Astrocyte (in vitro differentiated cells and primary cell): ENCODE results near the gene PRKD2. TPM values are rescaled to one million over a fixed set of nuclear protein-coding genes. Genes with fewer than 3 reads are reported as not detected.

ENCODE experiments used
- DNase-seq: peaks from one replicate; pipeline ENCODE4 v3.0.0-alpha.2; 2010; ENCODE audit warnings: low read depth
- FAIRE-seq: peaks from 2 replicates; lab custom pipeline; 2011; peaks lifted over from hg19 to GRCh38; lab: Jason Lieb, UNC
- H2AFZ ChIP-seq: 2 replicates; pipeline ENCODE4 v1.6.0; 2012; ENCODE audit warnings: low read depth, low read length, inconsistent platforms
- H3K27ac ChIP-seq: 2 replicates; pipeline ENCODE4 v1.5.1; 2011; ENCODE audit warnings: low read depth, low read length, inconsistent platforms
- H3K27me3 ChIP-seq: 2 replicates; pipeline ENCODE4 v1.6.0; 2011; ENCODE audit warnings: low read length, inconsistent platforms; ENCODE audit not compliant: insufficient read depth
- H3K36me3 ChIP-seq: 2 replicates; pipeline ENCODE4 v1.5.1; 2011; ENCODE audit warnings: low read length, inconsistent platforms; ENCODE audit not compliant: insufficient read depth
- H3K4me1 ChIP-seq: 2 replicates; pipeline ENCODE4 v1.5.1; 2011; ENCODE audit warnings: low read length, inconsistent platforms; ENCODE audit not compliant: insufficient read depth
- H3K4me2 ChIP-seq: 2 replicates; pipeline ENCODE4 v1.6.0; 2012; ENCODE audit warnings: low read length, inconsistent platforms
- H3K4me3 ChIP-seq: 2 replicates; pipeline ENCODE4 v1.5.1; 2011; ENCODE audit warnings: low read depth, mild to moderate bottlenecking, low read length, inconsistent platforms; ENCODE audit not compliant: insufficient read depth
- H3K79me2 ChIP-seq: 2 replicates; pipeline ENCODE4 v1.6.0; 2012; ENCODE audit warnings: mild to moderate bottlenecking, low read length, inconsistent platforms; ENCODE audit not compliant: insufficient read depth
- H3K9ac ChIP-seq: 2 replicates; pipeline ENCODE4 v1.6.0; 2012; ENCODE audit warnings: mild to moderate bottlenecking, low read length, inconsistent platforms
- H3K9me3 ChIP-seq: 2 replicates; pipeline ENCODE4 v1.5.1; 2012; ENCODE audit warnings: low read depth, mild to moderate bottlenecking, low read length, inconsistent platforms; ENCODE audit not compliant: insufficient read depth
- H4K20me1 ChIP-seq: 2 replicates; pipeline ENCODE4 v1.6.0; 2012; ENCODE audit warnings: low read length, inconsistent platforms; ENCODE audit not compliant: insufficient read depth
- H3K27ac Mint-ChIP-seq: one replicate; pipeline ENCODE4 v1.8.0; 2021; ENCODE audit warnings: mild to moderate bottlenecking, mixed read lengths; ENCODE audit not compliant: unreplicated experiment
- H3K27me3 Mint-ChIP-seq: one replicate; pipeline ENCODE4 v1.8.0; 2021; ENCODE audit warnings: low read depth, mixed read lengths; ENCODE audit not compliant: unreplicated experiment
- H3K36me3 Mint-ChIP-seq: one replicate; pipeline ENCODE4 v1.8.0; 2021; ENCODE audit warnings: low read depth, mixed read lengths; ENCODE audit not compliant: unreplicated experiment
- H3K4me1 Mint-ChIP-seq: one replicate; pipeline ENCODE4 v1.8.0; 2021; ENCODE audit warnings: low read depth, mixed read lengths; ENCODE audit not compliant: unreplicated experiment
- H3K4me3 Mint-ChIP-seq: one replicate; pipeline ENCODE4 v1.8.0; 2021; ENCODE audit warnings: mild to moderate bottlenecking, moderate library complexity, mixed read lengths; ENCODE audit not compliant: unreplicated experiment
- H3K9me3 Mint-ChIP-seq: one replicate; pipeline ENCODE4 v1.8.0; 2021; ENCODE audit warnings: mild to moderate bottlenecking, mixed read lengths; ENCODE audit not compliant: unreplicated experiment
- EZH2 ChIP-seq: IDR thresholded peaks from 2 replicates; pipeline ENCODE4 v1.6.1; 2012; ENCODE audit warnings: mild to moderate bottlenecking, low read length, inconsistent platforms; ENCODE audit not compliant: insufficient read depth
- total RNA-seq: library from RNA; stranded (reverse); gene quantifications from 2 replicates; pipeline ENCODE4 v1.2.1, GENCODE V29; 2021
- TF ChIP-seq, protein P1 (sequence below): IDR thresholded peaks from 2 replicates; pipeline ENCODE4 v1.5.1; 2011; ENCODE audit warnings: low read depth, mild to moderate bottlenecking, inconsistent platforms, low read length, moderate library complexity; ENCODE audit not compliant: insufficient read depth

Gene PRKD2
- total RNA-seq, 1 donor from 2014 or later: 54.6 TPM

DNA sequence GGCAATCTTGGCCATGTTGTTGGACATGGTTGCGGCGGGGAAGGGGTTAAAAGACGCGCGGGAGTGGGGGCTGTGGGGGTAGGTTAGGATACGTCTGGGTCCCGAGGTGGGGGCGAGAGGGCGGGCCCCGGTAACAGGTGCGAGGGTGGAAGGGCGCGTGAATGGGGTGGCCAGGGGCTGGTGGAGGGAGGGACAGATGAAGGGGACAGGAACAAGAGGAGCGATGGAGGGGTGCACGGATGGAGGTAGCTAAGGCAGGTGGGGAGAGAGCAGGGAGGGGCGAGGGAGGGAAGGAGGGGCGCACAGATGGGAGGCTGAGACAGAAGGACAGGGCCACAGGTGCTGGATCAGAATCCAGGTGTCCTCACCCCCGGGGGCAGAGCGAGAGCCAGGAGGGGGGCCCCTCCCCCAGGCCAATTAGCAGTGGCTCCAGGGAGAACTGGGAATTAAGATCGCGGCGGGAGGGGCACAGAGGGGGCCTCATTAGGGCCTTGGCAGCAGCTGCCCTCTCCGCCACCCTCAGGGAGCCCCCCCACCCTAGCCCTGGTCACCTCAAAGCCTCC, 82.2 kb downstream of the PRKD2 start:
- no peak overlapping the region for H3K27ac ChIP-seq

DNA sequence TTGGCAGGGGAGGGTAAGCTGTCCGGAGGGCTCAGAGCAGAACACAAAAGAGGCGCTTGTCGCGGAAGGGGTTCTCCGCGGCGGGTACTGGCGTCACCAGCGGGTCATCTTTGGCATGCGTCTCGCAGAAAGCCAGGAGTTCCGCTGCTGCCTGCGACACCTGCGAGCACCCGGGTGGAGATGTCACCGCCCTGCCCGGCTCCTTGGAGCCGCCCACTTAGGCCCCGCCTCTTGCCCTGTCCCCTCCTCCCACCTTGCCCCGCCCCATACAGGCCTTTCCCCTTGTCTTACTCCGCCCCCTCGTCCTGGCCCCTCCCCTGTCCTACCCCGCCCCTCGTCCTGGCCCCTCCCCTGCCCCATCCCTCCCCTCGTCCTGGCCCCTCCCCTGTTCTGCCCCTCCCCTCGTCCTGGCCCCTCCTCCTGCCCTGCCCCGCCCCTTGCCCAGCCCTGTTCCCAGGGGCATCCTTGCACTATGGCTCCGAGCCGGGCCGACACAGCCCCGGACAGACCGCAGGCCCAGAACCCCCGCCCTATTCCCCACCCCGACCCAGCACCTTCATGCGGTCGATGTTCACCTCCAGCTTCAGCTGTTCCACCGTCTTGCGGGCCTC, 82.8 kb downstream of the PRKD2 start:
- Histone ChIP-seq H3K27me3 (peaks cover 7% of the 10 kb centered on the region), H3K4me3 (peak overlapping the region; percentile 46), H3K4me2 (peak overlapping the region; percentile 83), H4K20me1 (no peaks in the 10 kb centered on the region), H3K36me3 (no peaks in the 10 kb centered on the region), H3K27ac (no peak overlapping the region), H3K9me3 (no peaks in the 10 kb centered on the region), H3K4me1 (peaks cover 23% of the 10 kb centered on the region), H3K79me2 (no peaks in the 10 kb centered on the region), H2AFZ (peak overlapping the region; percentile 86), H3K9ac (peak overlapping the region; percentile 48)
- Mint-ChIP-seq H3K9me3 (peaks cover 2% of the 10 kb centered on the region), H3K36me3 (no peaks in the 10 kb centered on the region), H3K27ac (peak overlapping the region; percentile 79), H3K27me3 (peaks cover 8% of the 10 kb centered on the region), H3K4me1 (peaks cover 15% of the 10 kb centered on the region), H3K4me3 (peak overlapping the region; percentile 72)
- TF ChIP-seq EZH2: no peak
- TF ChIP-seq, protein P1, sequence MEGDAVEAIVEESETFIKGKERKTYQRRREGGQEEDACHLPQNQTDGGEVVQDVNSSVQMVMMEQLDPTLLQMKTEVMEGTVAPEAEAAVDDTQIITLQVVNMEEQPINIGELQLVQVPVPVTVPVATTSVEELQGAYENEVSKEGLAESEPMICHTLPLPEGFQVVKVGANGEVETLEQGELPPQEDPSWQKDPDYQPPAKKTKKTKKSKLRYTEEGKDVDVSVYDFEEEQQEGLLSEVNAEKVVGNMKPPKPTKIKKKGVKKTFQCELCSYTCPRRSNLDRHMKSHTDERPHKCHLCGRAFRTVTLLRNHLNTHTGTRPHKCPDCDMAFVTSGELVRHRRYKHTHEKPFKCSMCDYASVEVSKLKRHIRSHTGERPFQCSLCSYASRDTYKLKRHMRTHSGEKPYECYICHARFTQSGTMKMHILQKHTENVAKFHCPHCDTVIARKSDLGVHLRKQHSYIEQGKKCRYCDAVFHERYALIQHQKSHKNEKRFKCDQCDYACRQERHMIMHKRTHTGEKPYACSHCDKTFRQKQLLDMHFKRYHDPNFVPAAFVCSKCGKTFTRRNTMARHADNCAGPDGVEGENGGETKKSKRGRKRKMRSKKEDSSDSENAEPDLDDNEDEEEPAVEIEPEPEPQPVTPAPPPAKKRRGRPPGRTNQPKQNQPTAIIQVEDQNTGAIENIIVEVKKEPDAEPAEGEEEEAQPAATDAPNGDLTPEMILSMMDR: no peak
- FAIRE-seq: no peak
- DNase-seq: peak; percentile 51

More for the DNA sequence above, 82.2 kb downstream of the PRKD2 start:
- Histone ChIP-seq H3K9me3 (no peaks in the 10 kb centered on the region), H2AFZ (peak overlapping the region; percentile 41), H3K9ac (no peak overlapping the region), H4K20me1 (no peaks in the 10 kb centered on the region), H3K27me3 (peaks cover 7% of the 10 kb centered on the region), H3K4me3 (no peak overlapping the region), H3K4me1 (peaks cover 29% of the 10 kb centered on the region), H3K4me2 (peak overlapping the region; percentile 75), H3K36me3 (no peaks in the 10 kb centered on the region), H3K79me2 (no peaks in the 10 kb centered on the region)
- DNase-seq: no peak
- no peak overlapping the region for H3K27ac Mint-ChIP-seq
- H3K9me3 Mint-ChIP-seq: peaks cover 2% of the 10 kb centered on the region
- no peak for FAIRE-seq
- peaks cover 8% of the 10 kb centered on the region for H3K27me3 Mint-ChIP-seq
- TF ChIP-seq, protein P1: no peak
- TF ChIP-seq EZH2: peak; percentile 66
- peak overlapping the region; percentile 72 for H3K4me3 Mint-ChIP-seq
- no peaks in the 10 kb centered on the region for H3K36me3 Mint-ChIP-seq
- H3K4me1 Mint-ChIP-seq: peaks cover 15% of the 10 kb centered on the region

DNA sequence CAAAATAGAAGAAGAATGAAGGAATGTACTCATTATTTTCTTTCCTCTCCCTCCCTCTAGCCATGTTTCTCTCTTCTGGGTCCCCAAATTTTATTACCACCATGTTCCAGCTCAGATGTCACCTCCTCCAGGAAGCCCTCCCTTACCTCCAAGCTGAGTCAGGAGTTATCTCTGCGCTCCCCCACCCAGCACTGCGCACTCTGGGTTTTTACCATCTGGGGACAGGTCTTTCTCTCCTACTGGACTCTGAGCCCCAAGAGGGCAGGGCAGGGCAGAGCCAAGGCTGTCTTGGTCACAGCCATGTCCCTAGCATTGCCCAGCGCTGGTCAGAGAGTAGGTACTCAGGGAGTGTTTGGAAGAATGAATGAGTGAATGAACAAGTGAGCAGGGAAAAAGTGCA, 83.8 kb downstream of the PRKD2 start:
- H3K36me3 ChIP-seq: no peaks in the 10 kb centered on the region
- H3K79me2 ChIP-seq: no peaks in the 10 kb centered on the region
- no peak overlapping the region for H3K27ac ChIP-seq
- DNase-seq (no peak), FAIRE-seq (no peak)
- peaks cover 14% of the 10 kb centered on the region for H3K4me1 ChIP-seq
- peaks cover 7% of the 10 kb centered on the region for H3K27me3 ChIP-seq
- H3K4me3 ChIP-seq: no peak overlapping the region
- Mint-ChIP-seq H3K27me3 (peaks cover 8% of the 10 kb centered on the region), H3K27ac (peak overlapping the region; percentile 82), H3K4me1 (peaks cover 15% of the 10 kb centered on the region), H3K4me3 (peak overlapping the region; percentile 51), H3K9me3 (peaks cover 2% of the 10 kb centered on the region), H3K36me3 (no peaks in the 10 kb centered on the region)
- TF ChIP-seq, protein P1: no peak
- TF ChIP-seq EZH2: no peak
- no peaks in the 10 kb centered on the region for H3K9me3 ChIP-seq
- H3K9ac ChIP-seq: no peak overlapping the region
- no peak overlapping the region for H3K4me2 ChIP-seq
- H2AFZ ChIP-seq: no peak overlapping the region
- no peaks in the 10 kb centered on the region for H4K20me1 ChIP-seq
